H9 (cell line): ENCODE results near the gene RAB7B. TPM values are rescaled to one million over a fixed set of nuclear protein-coding genes. Genes with fewer than 3 reads are reported as not detected.

Source experiments
- DNase-seq: peaks from one replicate; pipeline ENCODE4 v3.0.0-alpha.2; 2017
- H2AFZ ChIP-seq: one replicate; pipeline ENCODE4 v1.6.1; 2013; ENCODE audit warnings: mild to moderate bottlenecking, low read length, control low read depth, moderate library complexity
- H2AK5ac ChIP-seq: 2 replicates; pipeline ENCODE4 v1.6.1; 2013; ENCODE audit warnings: low read length, control low read depth, mixed read lengths; ENCODE audit not compliant: insufficient read length
- H2BK120ac ChIP-seq: one replicate; pipeline ENCODE4 v1.6.1; 2013; ENCODE audit warnings: low read depth, mild to moderate bottlenecking, low read length, control low read depth, inconsistent platforms; ENCODE audit not compliant: poor library complexity, severe bottlenecking
- H2BK12ac ChIP-seq: 2 replicates; pipeline ENCODE4 v1.6.1; 2013; ENCODE audit warnings: low read length, control low read depth, mixed read lengths, low read depth; ENCODE audit not compliant: insufficient read length
- H2BK15ac ChIP-seq: 2 replicates; pipeline ENCODE4 v1.6.1; 2013; ENCODE audit warnings: low read depth, low read length, control low read depth
- H2BK20ac ChIP-seq: one replicate; pipeline ENCODE4 v1.6.1; 2013; ENCODE audit warnings: low read depth, mild to moderate bottlenecking, low read length, control low read depth, inconsistent platforms; ENCODE audit not compliant: poor library complexity, severe bottlenecking
- H2BK5ac ChIP-seq: 2 replicates; pipeline ENCODE4 v1.6.1; 2013; ENCODE audit warnings: low read length, control low read depth, mixed read lengths; ENCODE audit not compliant: insufficient read length
- H3K14ac ChIP-seq: 2 replicates; pipeline ENCODE4 v1.6.1; 2013; ENCODE audit warnings: low read length, control low read depth; ENCODE audit not compliant: insufficient read depth
- H3K18ac ChIP-seq: 2 replicates; pipeline ENCODE4 v1.6.1; 2013; ENCODE audit warnings: low read depth, mild to moderate bottlenecking, mixed read lengths, low read length, control low read depth; ENCODE audit not compliant: insufficient read length
- H3K23ac ChIP-seq: 2 replicates; pipeline ENCODE4 v1.6.1; 2013; ENCODE audit warnings: low read length, control low read depth, mixed read lengths, low read depth; ENCODE audit not compliant: insufficient read length
- H3K23me2 ChIP-seq: 2 replicates; pipeline ENCODE4 v1.6.1; 2013; ENCODE audit warnings: low read depth, mild to moderate bottlenecking, mixed read lengths, low read length, control low read depth; ENCODE audit not compliant: insufficient read length, poor library complexity, severe bottlenecking
- H3K27ac ChIP-seq: 2 replicates; pipeline ENCODE4 v1.5.1; 2013; ENCODE audit warnings: low read length, control low read depth, mixed read lengths, low read depth; ENCODE audit not compliant: insufficient read length
- H3K27me3 ChIP-seq: 2 replicates; pipeline ENCODE4 v1.6.1; 2013; ENCODE audit warnings: low read length, control low read depth, inconsistent platforms; ENCODE audit not compliant: insufficient read depth
- H3K4ac ChIP-seq: 2 replicates; pipeline ENCODE4 v1.6.1; 2013; ENCODE audit warnings: low read depth, mild to moderate bottlenecking, control low read depth, inconsistent platforms, low read length, moderate library complexity
- H3K4me1 ChIP-seq: 2 replicates; pipeline ENCODE4 v1.6.1; 2013; ENCODE audit warnings: low read length, control low read depth, inconsistent platforms; ENCODE audit not compliant: insufficient read depth
- H3K4me2 ChIP-seq: 2 replicates; pipeline ENCODE4 v1.6.1; 2013; ENCODE audit warnings: low read length, control low read depth, mixed read lengths; ENCODE audit not compliant: insufficient read length, insufficient read depth
- H3K56ac ChIP-seq: 2 replicates; pipeline ENCODE4 v1.6.1; 2013; ENCODE audit warnings: low read depth, mild to moderate bottlenecking, mixed read lengths, low read length, control low read depth; ENCODE audit not compliant: insufficient read length
- H3K79me1 ChIP-seq: 2 replicates; pipeline ENCODE4 v1.6.1; 2013; ENCODE audit warnings: low read depth, mild to moderate bottlenecking, moderate library complexity, low read length, control low read depth, inconsistent platforms; ENCODE audit not compliant: insufficient read depth, poor library complexity, severe bottlenecking
- H3K79me2 ChIP-seq: 2 replicates; pipeline ENCODE4 v1.6.1; 2013; ENCODE audit warnings: low read length, control low read depth, inconsistent platforms; ENCODE audit not compliant: insufficient read depth
- H3K9ac ChIP-seq: 2 replicates; pipeline ENCODE4 v1.6.1; 2013; ENCODE audit warnings: low read length, control low read depth, mixed read lengths; ENCODE audit not compliant: insufficient read length; ENCODE audit errors: extremely low read depth
- H3K9me3 ChIP-seq: one replicate; pipeline ENCODE4 v1.6.1; 2013; ENCODE audit warnings: low read depth, low read length, inconsistent platforms; ENCODE audit not compliant: control insufficient read depth
- H3T11ph ChIP-seq: one replicate; pipeline ENCODE4 v1.6.1; 2013; ENCODE audit warnings: mild to moderate bottlenecking, low read length, control low read depth, inconsistent platforms
- H4K20me1 ChIP-seq: one replicate; pipeline ENCODE4 v1.6.1; 2013; ENCODE audit not compliant: control insufficient read depth, insufficient read length, insufficient read depth
- H4K5ac ChIP-seq: 2 replicates; pipeline ENCODE4 v1.6.1; 2013; ENCODE audit warnings: low read depth, mild to moderate bottlenecking, mixed read lengths, low read length, control low read depth; ENCODE audit not compliant: insufficient read length
- H4K8ac ChIP-seq: replicated peaks from 2 replicates; pipeline ENCODE4 v1.6.1; 2013; ENCODE audit warnings: low read length, control low read depth, mixed read lengths, low read depth; ENCODE audit not compliant: insufficient read length
- H4K91ac ChIP-seq: 2 replicates; pipeline ENCODE4 v1.6.1; 2013; ENCODE audit warnings: low read depth, mild to moderate bottlenecking, moderate library complexity, mixed read lengths, low read length, control low read depth; ENCODE audit not compliant: insufficient read length
- H3K27ac Mint-ChIP-seq, 3 experiments: 2 replicates in 2 of 3; 3 replicates in 1 of 3; pipeline ENCODE4 v1.8.0; 2020 to 2021; ENCODE audit warnings: mixed read lengths in 3 of 3, mild to moderate bottlenecking in 1 of 3, moderate library complexity in 1 of 3
- H3K27me3 Mint-ChIP-seq: 2 replicates; pipeline ENCODE4 v1.8.0; 2021; ENCODE audit warnings: low read depth, mild to moderate bottlenecking, moderate library complexity, mixed read lengths
- H3K36me3 Mint-ChIP-seq, 3 experiments: 2 replicates in 2 of 3; 3 replicates in 1 of 3; pipeline ENCODE4 v1.8.0; 2020 to 2021; ENCODE audit warnings: low read depth in 3 of 3, mixed read lengths in 3 of 3; ENCODE audit not compliant: insufficient read depth in 1 of 3
- H3K4me1 Mint-ChIP-seq, 2 experiments: 2 replicates each; pipeline ENCODE4 v1.8.0; 2020; ENCODE audit warnings: mixed read lengths in 2 of 2
- H3K4me3 Mint-ChIP-seq, 2 experiments: 2 replicates in 1 of 2; 3 replicates in 1 of 2; pipeline ENCODE4 v1.8.0; 2020 to 2021; ENCODE audit warnings: mild to moderate bottlenecking in 2 of 2, mixed read lengths in 2 of 2, moderate library complexity in 1 of 2
- H3K9me3 Mint-ChIP-seq, 2 experiments: 2 replicates in 1 of 2; 3 replicates in 1 of 2; pipeline ENCODE4 v1.8.0; 2020; ENCODE audit warnings: mild to moderate bottlenecking in 2 of 2, mixed read lengths in 2 of 2, moderate library complexity in 1 of 2
- WGBS: extraction: QIAGEN DNeasy Blood & Tissue Kit; methylation state at CpG from one replicate; pipeline ENCODE4 v1.1.7; 2013; ENCODE audit warnings: missing lambda C conversion rate, low lambda C conversion rate, mixed read lengths; ENCODE audit not compliant: insufficient read length; ENCODE audit errors: extremely low coverage; 5-methylcytosine and 5-hydroxymethylcytosine counted together
- total RNA-seq: library from RNA; stranded (reverse); gene quantifications from 2 replicates; pipeline ENCODE4 v1.2.1, GENCODE V29; 2021
- TF ChIP-seq, protein P1 (sequence below): fragments of 200-600 bp; sonication (generic); conservative IDR thresholded peaks from 3 replicates; pipeline ENCODE4 v1.8.0; 2021; ENCODE audit warnings: antibody characterized with exemption, mild to moderate bottlenecking

RAB7B gene
- total RNA-seq, 1 experiment from 2014 or later: 0.68 TPM

DNA sequence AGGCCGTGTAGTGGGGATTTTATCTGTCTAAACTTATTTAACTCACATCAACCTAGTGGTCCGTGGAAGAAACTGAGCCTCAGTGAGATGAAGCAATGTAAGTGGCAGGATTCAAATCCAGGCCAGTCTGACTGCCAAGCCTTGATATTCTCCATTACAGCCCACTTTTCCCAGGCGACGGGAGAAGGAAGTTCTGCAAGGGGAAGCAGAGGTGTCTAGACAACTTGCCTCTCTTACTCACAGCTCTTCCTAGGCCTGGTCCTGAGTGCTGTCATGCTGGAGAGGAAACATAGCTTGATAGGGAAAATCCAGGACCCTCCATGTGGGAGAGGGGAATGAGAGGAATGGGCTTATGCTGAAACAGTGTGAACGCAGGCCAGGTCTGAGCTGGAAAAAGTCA, 11.4 kb upstream of the RAB7B start:
- no peak for DNase-seq
- Histone ChIP-seq H3K4me2 (no peak overlapping the region), H3K79me1 (no peaks in the 10 kb centered on the region), H3K27me3 (no peaks in the 10 kb centered on the region), H2BK15ac (no peak overlapping the region), H4K8ac (no peak overlapping the region), H2BK20ac (no peak overlapping the region), H3T11ph (no peak overlapping the region), H3K9me3 (no peaks in the 10 kb centered on the region), H2AK5ac (no peak overlapping the region), H3K4me1 (no peaks in the 10 kb centered on the region), H3K9ac (no peak overlapping the region), H2BK120ac (no peak overlapping the region), H3K27ac (no peak overlapping the region), H3K18ac (no peak overlapping the region), H3K23ac (no peak overlapping the region), H3K79me2 (no peaks in the 10 kb centered on the region), H2BK5ac (no peak overlapping the region), H3K56ac (no peak overlapping the region), H2AFZ (no peak overlapping the region), H3K4ac (no peak overlapping the region), H3K14ac (no peak overlapping the region), H3K23me2 (no peaks in the 10 kb centered on the region), H4K5ac (no peak overlapping the region), H4K20me1 (no peaks in the 10 kb centered on the region), H2BK12ac (no peak overlapping the region), H4K91ac (no peak overlapping the region)
- Mint-ChIP-seq H3K4me1 (peaks cover 4 to 7% of the 10 kb centered on the region in 2 experiments), H3K4me3 (no peak overlapping the region), H3K9me3 (peaks cover 0 to 3% of the 10 kb centered on the region in 2 experiments; a peak in 1 of 5 replicates), H3K36me3 (0 out of 7 replicates have a peak, but pooled peaks cover 0 to 4% (median 0%) of the 10 kb centered on the region in 3 experiments), H3K27me3 (no peaks in the 10 kb centered on the region; the same call in 1 of the 2 replicates), H3K27ac (no peak overlapping the region; a peak in 1 of 7 replicates)
- WGBS: no CpG with 5 or more reads among the region's 5 CpGs
- TF ChIP-seq, protein P1, sequence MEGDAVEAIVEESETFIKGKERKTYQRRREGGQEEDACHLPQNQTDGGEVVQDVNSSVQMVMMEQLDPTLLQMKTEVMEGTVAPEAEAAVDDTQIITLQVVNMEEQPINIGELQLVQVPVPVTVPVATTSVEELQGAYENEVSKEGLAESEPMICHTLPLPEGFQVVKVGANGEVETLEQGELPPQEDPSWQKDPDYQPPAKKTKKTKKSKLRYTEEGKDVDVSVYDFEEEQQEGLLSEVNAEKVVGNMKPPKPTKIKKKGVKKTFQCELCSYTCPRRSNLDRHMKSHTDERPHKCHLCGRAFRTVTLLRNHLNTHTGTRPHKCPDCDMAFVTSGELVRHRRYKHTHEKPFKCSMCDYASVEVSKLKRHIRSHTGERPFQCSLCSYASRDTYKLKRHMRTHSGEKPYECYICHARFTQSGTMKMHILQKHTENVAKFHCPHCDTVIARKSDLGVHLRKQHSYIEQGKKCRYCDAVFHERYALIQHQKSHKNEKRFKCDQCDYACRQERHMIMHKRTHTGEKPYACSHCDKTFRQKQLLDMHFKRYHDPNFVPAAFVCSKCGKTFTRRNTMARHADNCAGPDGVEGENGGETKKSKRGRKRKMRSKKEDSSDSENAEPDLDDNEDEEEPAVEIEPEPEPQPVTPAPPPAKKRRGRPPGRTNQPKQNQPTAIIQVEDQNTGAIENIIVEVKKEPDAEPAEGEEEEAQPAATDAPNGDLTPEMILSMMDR: no peak
